ENCODE data around the gene PFDN1. TPM values are rescaled to one million over a fixed set of nuclear protein-coding genes. Genes with fewer than 3 reads are reported as not detected.

The PFDN1 gene
- total RNA-seq, 5 donors from 2014 or later (not counting 1 experiment from before 2014, with no cell fraction given), result 26.9 to 32.2 (median 28.1) TPM

DNA sequence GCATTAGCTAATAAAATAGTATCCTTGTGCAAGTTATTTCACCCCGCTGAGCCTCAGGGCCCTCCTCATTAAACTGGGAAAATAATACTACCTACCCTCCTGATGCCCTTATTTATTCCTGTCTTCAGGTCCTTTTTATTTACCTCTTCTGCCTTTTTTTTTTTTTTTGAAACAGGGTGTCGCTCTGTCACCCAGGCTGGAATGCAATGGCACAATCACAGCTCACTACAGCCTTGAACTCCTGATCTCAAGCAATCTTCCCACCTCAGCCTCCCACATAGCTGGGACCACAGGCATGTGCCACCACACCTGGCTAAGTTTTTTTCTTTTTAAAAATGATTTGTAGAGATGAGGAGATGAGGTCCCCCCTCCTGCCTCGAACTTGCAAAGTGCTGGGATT, 22.6 kb upstream of the PFDN1 start:
- Histone ChIP-seq H3K27ac (ENCODE audit: low read length) (no peak overlapping the region), H3K36me3 (ENCODE audit: control insufficient read depth in 2 of 2, extremely low read depth in 1 of 2, insufficient read depth in 1 of 2, low read length in 1 of 2) (no peaks in the 10 kb centered on the region), H3K4me3 (ENCODE audit: control insufficient read depth in 1 of 2, extremely low read depth in 1 of 2, low read length in 1 of 2) (no peak overlapping the region), H3K9me3 (no peaks in the 10 kb centered on the region), H3K4me1 (ENCODE audit: control insufficient read depth in 1 of 2, extremely low read depth in 1 of 2, insufficient read depth in 2 of 2, low read length in 2 of 2) (no peaks in the 10 kb centered on the region), H3K27me3 (replicated peaks in 1 of 2; ENCODE audit: control insufficient read depth in 2 of 2, extremely low read depth in 1 of 2, insufficient read depth in 2 of 2, low read length in 1 of 2) (peaks cover 0 to 8% of the 10 kb centered on the region in 2 experiments)
- ATAC-seq (replicated peaks in 1 of 4) (no peak), DNase-seq (no peak)
- no CpG with 5 or more reads among the region's 3 CpGs for WGBS (ENCODE audit: insufficient coverage)
- Mint-ChIP-seq H3K9me3 (no peaks in the 10 kb centered on the region), H3K4me3 (no peak overlapping the region), H3K4me1 (no peaks in the 10 kb centered on the region), H3K36me3 (no peaks in the 10 kb centered on the region), H3K27ac (no peak overlapping the region), H3K27me3 (no peaks in the 10 kb centered on the region)
- POLR2A ChIA-PET, result interaction anchor here in 1 of 2 donors (0.7 kb wide), 1 partner anchor 107 kb away, joined by 6 read pairs; no protein-coding TSS in a partner anchor
- CTCF ChIA-PET, result no interaction called here

DNA sequence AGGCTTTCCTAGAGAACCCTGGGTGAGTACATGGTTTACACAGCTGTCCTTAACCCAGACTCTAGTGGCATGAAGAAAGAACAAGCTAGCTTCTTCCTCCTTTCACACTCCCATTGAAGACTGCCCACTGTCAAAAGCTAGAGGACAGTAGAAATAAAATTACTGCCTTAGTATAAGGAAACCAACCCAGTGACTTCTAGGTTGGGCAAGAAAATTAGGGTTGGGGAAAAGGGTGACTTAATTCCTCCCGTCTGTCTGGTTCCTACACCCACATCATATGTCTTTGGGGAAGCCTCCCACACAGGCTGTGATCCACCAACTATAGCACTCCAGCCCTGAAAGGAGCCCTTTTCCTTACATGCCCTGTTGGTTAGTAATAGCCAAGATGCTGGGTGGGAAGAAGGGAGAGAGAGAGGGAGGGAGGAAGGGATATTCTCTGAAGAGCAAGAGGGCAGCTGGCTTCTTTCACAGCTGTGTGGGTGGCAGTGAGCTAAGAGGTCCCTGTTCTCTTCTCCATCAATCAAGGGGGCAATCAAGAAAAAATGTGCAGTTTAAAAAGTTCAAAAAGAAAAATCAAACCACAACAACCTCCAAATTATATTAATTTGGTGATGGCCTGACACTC, 21.8 kb upstream of the PFDN1 start:
- no peak for DNase-seq
- Histone ChIP-seq H3K4me3 (ENCODE audit: control insufficient read depth in 1 of 2, extremely low read depth in 1 of 2, low read length in 1 of 2) (no peak overlapping the region), H3K36me3 (ENCODE audit: control insufficient read depth in 2 of 2, extremely low read depth in 1 of 2, insufficient read depth in 1 of 2, low read length in 1 of 2) (no peaks in the 10 kb centered on the region), H3K27ac (ENCODE audit: low read length) (no peak overlapping the region), H3K4me1 (ENCODE audit: control insufficient read depth in 1 of 2, extremely low read depth in 1 of 2, insufficient read depth in 2 of 2, low read length in 2 of 2) (no peaks in the 10 kb centered on the region), H3K27me3 (replicated peaks in 1 of 2; ENCODE audit: control insufficient read depth in 2 of 2, extremely low read depth in 1 of 2, insufficient read depth in 2 of 2, low read length in 1 of 2) (peaks cover 0 to 8% of the 10 kb centered on the region in 2 experiments), H3K9me3 (no peaks in the 10 kb centered on the region)
- H3K27ac Mint-ChIP-seq, result no peak overlapping the region
- no peaks in the 10 kb centered on the region for H3K4me1 Mint-ChIP-seq
- H3K9me3 Mint-ChIP-seq, result no peaks in the 10 kb centered on the region
- no peaks in the 10 kb centered on the region for H3K36me3 Mint-ChIP-seq
- CTCF ChIA-PET, result interaction anchor here (0.7 kb wide), 2 partner anchors 11 to 1502 kb away, joined by 3 read pairs; no protein-coding TSS in a partner anchor
- WGBS (ENCODE audit: insufficient coverage), result no CpG with 5 or more reads among the region's 1 CpG
- no peak for ATAC-seq (replicated peaks in 1 of 4)
- H3K27me3 Mint-ChIP-seq, result no peaks in the 10 kb centered on the region
- POLR2A ChIA-PET, result interaction anchor here in 1 of 2 donors (0.6 to 0.7 kb wide), 2 partner anchors 11 to 108 kb away, joined by 6 read pairs; no protein-coding TSS in a partner anchor
- H3K4me3 Mint-ChIP-seq, result no peak overlapping the region

DNA sequence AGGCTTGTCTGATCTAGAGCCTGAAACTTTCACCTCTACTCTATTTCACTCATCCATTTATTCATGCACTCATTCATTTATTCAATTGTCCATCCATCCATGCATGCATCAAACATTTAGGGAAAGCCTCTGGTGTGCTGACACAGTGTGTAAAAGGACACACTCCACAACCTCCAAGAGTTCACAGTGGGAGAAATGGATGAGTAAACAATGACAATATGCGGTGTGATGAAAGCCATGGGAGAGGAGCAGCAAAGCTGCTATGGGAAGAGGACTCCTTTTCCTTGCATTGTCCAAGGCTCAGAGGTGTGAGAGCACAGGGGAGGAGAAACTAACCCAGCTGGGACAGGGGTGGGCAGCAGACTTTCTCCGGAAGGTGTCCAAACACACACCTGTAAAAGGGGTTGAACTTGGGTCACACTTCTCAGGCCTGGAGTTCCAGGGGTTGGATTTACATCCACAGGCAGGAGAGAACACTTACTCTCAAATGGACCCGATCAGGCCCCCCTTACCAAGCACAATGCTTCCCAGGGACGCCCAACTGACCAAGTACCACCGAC, 21.2 kb upstream of the PFDN1 start:
- no peaks in the 10 kb centered on the region for H3K9me3 Mint-ChIP-seq
- no peak overlapping the region for H3K27ac Mint-ChIP-seq
- H3K36me3 Mint-ChIP-seq, result no peaks in the 10 kb centered on the region
- no peak overlapping the region for H3K27ac ChIP-seq (ENCODE audit: low read length)
- peaks cover 0 to 8% of the 10 kb centered on the region in 2 experiments for H3K27me3 ChIP-seq (replicated peaks in 1 of 2; ENCODE audit: control insufficient read depth in 2 of 2, extremely low read depth in 1 of 2, insufficient read depth in 2 of 2, low read length in 1 of 2)
- no peaks in the 10 kb centered on the region for H3K27me3 Mint-ChIP-seq
- H3K4me3 ChIP-seq (ENCODE audit: control insufficient read depth in 1 of 2, extremely low read depth in 1 of 2, low read length in 1 of 2), result no peak overlapping the region
- no peaks in the 10 kb centered on the region for H3K4me1 Mint-ChIP-seq
- ATAC-seq (replicated peaks in 1 of 4), result no peak
- ChIA-PET POLR2A (interaction anchor here in 1 of 2 donors (0.6 kb wide), 1 partner anchor 10 kb away, joined by 6 read pairs; no protein-coding TSS in a partner anchor), CTCF (interaction anchor here (0.7 kb wide), 2 partner anchors 11 to 1502 kb away, joined by 3 read pairs; no protein-coding TSS in a partner anchor)
- H3K4me1 ChIP-seq (ENCODE audit: control insufficient read depth in 1 of 2, extremely low read depth in 1 of 2, insufficient read depth in 2 of 2, low read length in 2 of 2), result no peaks in the 10 kb centered on the region
- no peak for DNase-seq
- no peak overlapping the region for H3K4me3 Mint-ChIP-seq
- H3K36me3 ChIP-seq (ENCODE audit: control insufficient read depth in 2 of 2, extremely low read depth in 1 of 2, insufficient read depth in 1 of 2, low read length in 1 of 2), result no peaks in the 10 kb centered on the region
- 100% methylated on average over 1 of the region's 5 CpGs for WGBS (ENCODE audit: insufficient coverage)
- no peaks in the 10 kb centered on the region for H3K9me3 ChIP-seq

DNA sequence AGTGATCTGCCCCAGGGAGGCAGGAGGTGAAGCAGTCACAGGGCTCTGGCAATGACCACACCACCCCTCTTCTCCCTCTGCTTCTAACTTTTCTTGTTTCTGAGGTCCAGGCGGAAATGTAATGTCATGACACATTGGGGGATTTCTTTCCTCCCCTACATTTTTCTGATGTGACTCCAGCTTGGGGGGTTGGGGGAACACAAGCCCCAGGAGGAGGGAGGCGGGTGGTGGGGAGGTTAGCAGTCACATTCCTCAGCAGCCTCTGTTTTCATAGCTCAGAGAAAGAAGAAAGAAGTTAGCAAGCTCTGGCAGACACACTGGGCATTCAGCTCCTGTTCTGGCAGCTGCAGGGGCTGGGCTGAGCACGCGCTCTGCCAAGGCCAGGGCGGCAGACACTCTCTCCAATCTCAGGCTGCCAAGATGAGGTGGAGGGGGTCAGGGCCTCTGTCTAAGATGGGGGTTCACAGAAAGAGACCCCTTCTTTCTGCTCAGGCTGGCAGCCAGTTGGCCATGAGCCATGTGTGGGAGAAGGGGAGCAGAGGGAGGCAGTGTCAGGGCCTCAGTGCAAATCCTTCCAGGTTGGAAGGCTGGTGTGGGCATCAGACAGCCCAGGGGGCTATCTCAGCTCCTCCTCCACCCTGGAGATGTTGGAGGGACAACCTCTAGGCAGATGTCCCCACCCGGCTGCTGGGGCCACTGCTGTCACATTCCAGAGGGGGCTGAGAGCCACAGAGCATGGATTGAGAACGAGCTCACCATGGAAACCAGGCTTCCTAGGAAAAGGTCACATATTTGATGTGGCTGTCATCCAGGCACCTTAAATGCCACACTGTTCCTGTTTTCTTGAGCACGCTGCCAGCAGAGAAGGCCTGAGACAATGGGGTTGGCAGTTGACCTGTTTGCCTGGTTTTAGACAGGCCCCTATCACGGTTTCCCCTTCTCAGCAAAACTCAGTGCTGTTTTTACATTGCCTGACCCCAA, 20.1 kb upstream of the PFDN1 start:
- H3K27ac Mint-ChIP-seq, result no peak overlapping the region
- POLR2A ChIA-PET, result interaction anchor here (0.6 to 0.7 kb wide), 3 partner anchors 41 to 108 kb away, joined by 3 to 7 read pairs (median 4); no protein-coding TSS in a partner anchor

DNA sequence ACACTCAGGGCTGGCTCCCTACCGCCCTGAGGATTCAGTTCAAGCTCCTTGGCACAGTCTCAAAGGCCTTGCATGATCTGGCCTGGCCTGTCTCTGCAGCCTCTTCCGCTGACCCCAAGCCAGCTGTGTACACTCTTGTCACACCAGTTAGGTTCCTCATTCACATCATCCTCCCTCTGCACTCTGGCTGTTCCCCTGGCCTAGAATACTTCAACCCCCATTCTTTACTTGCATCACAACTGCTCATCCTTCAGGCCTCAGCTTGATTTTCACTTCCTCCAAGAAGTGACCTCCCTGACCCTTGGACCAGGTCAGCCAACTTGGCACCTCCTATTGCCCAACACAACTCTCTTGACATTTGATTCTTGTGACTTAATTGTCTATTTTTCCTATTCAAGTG, 18.9 kb upstream of the PFDN1 start:
- Histone ChIP-seq H3K27me3 (replicated peaks in 1 of 2; ENCODE audit: control insufficient read depth in 2 of 2, extremely low read depth in 1 of 2, insufficient read depth in 2 of 2, low read length in 1 of 2) (peaks cover 0 to 8% of the 10 kb centered on the region in 2 experiments), H3K27ac (ENCODE audit: low read length) (no peak overlapping the region), H3K4me3 (ENCODE audit: control insufficient read depth in 1 of 2, extremely low read depth in 1 of 2, low read length in 1 of 2) (no peak overlapping the region), H3K9me3 (no peaks in the 10 kb centered on the region), H3K4me1 (ENCODE audit: control insufficient read depth in 1 of 2, extremely low read depth in 1 of 2, insufficient read depth in 2 of 2, low read length in 2 of 2) (no peaks in the 10 kb centered on the region), H3K36me3 (ENCODE audit: control insufficient read depth in 2 of 2, extremely low read depth in 1 of 2, insufficient read depth in 1 of 2, low read length in 1 of 2) (no peaks in the 10 kb centered on the region)
- WGBS (ENCODE audit: insufficient coverage), result 83% methylated on average over 2 of the region's 2 CpGs
- DNase-seq (peak in 2 of 35 experiments; percentile 10 to 17), ATAC-seq (replicated peaks in 1 of 4) (no peak)
- no peaks in the 10 kb centered on the region for H3K9me3 Mint-ChIP-seq
- H3K36me3 Mint-ChIP-seq, result no peaks in the 10 kb centered on the region
- H3K27ac Mint-ChIP-seq, result no peak overlapping the region
- no peak overlapping the region for H3K4me3 Mint-ChIP-seq
- ChIA-PET POLR2A (interaction anchor here in 1 of 2 donors (0.6 kb wide), 1 partner anchor 22 kb away, joined by 5 read pairs; no protein-coding TSS in a partner anchor), CTCF (interaction anchor here in 1 of 2 donors (0.6 kb wide), 1 partner anchor 15 kb away, joined by 3 read pairs; no protein-coding TSS in a partner anchor)
- no peaks in the 10 kb centered on the region for H3K27me3 Mint-ChIP-seq
- no peaks in the 10 kb centered on the region for H3K4me1 Mint-ChIP-seq

More for the DNA sequence above, 20.1 kb upstream of the PFDN1 start:
- Mint-ChIP-seq H3K4me3 (no peak overlapping the region), H3K36me3 (no peaks in the 10 kb centered on the region), H3K9me3 (no peaks in the 10 kb centered on the region), H3K4me1 (no peaks in the 10 kb centered on the region), H3K27me3 (no peaks in the 10 kb centered on the region)
- H3K27ac ChIP-seq (ENCODE audit: low read length), result no peak overlapping the region
- CTCF ChIA-PET, result interaction anchor here in 1 of 2 donors (0.7 kb wide), 1 partner anchor 83 kb away, joined by 3 read pairs; no protein-coding TSS in a partner anchor
- DNase-seq, result no peak
- ATAC-seq (replicated peaks in 1 of 4), result no peak
- no peaks in the 10 kb centered on the region for H3K9me3 ChIP-seq
- no peaks in the 10 kb centered on the region for H3K36me3 ChIP-seq (ENCODE audit: control insufficient read depth in 2 of 2, extremely low read depth in 1 of 2, insufficient read depth in 1 of 2, low read length in 1 of 2)
- H3K4me3 ChIP-seq (ENCODE audit: control insufficient read depth in 1 of 2, extremely low read depth in 1 of 2, low read length in 1 of 2), result no peak overlapping the region
- WGBS (ENCODE audit: insufficient coverage), result 82% methylated on average over 5 of the region's 9 CpGs
- peaks cover 0 to 8% of the 10 kb centered on the region in 2 experiments for H3K27me3 ChIP-seq (replicated peaks in 1 of 2; ENCODE audit: control insufficient read depth in 2 of 2, extremely low read depth in 1 of 2, insufficient read depth in 2 of 2, low read length in 1 of 2)
- no peaks in the 10 kb centered on the region for H3K4me1 ChIP-seq (ENCODE audit: control insufficient read depth in 1 of 2, extremely low read depth in 1 of 2, insufficient read depth in 2 of 2, low read length in 2 of 2)

DNA sequence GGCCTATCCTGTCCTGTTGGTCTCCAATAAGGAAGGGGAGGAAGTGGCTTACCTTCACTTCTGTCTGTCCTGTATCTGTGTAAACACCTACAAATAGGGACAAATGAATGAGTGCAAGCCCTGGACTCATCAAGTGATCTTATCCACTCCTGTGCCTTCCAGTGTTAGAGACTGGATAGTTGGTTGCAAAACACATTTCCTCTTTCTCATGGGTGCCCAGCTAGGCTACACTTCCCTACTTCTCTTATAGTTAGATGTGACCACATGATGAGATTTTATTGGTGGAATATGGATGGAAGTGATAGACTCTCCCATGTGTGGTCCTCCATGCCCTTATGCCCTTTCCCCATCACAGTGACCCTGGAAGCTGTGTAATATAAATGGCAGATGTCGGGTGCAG, 16.9 kb upstream of the PFDN1 start:
- no peak overlapping the region for H3K27ac ChIP-seq (ENCODE audit: low read length)
- Mint-ChIP-seq H3K36me3 (no peaks in the 10 kb centered on the region), H3K4me1 (no peaks in the 10 kb centered on the region), H3K4me3 (no peak overlapping the region), H3K27me3 (no peaks in the 10 kb centered on the region), H3K9me3 (no peaks in the 10 kb centered on the region), H3K27ac (no peak overlapping the region)
- ATAC-seq (replicated peaks in 1 of 4) (no peak), DNase-seq (no peak)
- no peaks in the 10 kb centered on the region for H3K4me1 ChIP-seq (ENCODE audit: control insufficient read depth in 1 of 2, extremely low read depth in 1 of 2, insufficient read depth in 2 of 2, low read length in 2 of 2)
- H3K36me3 ChIP-seq (ENCODE audit: control insufficient read depth in 2 of 2, extremely low read depth in 1 of 2, insufficient read depth in 1 of 2, low read length in 1 of 2), result no peaks in the 10 kb centered on the region
- WGBS (ENCODE audit: insufficient coverage), result no CpG with 5 or more reads among the region's 1 CpG
- POLR2A ChIA-PET, result no interaction called here
- no peaks in the 10 kb centered on the region for H3K9me3 ChIP-seq
- H3K4me3 ChIP-seq (ENCODE audit: control insufficient read depth in 1 of 2, extremely low read depth in 1 of 2, low read length in 1 of 2), result no peak overlapping the region
- CTCF ChIA-PET, result interaction anchor here in 1 of 2 donors (0.5 kb wide), 1 partner anchor 32 kb away, joined by 4 read pairs; no protein-coding TSS in a partner anchor
- H3K27me3 ChIP-seq (replicated peaks in 1 of 2; ENCODE audit: control insufficient read depth in 2 of 2, extremely low read depth in 1 of 2, insufficient read depth in 2 of 2, low read length in 1 of 2), result peaks cover 0 to 8% of the 10 kb centered on the region in 2 experiments
